Left cardiac atrium (tissue), 4 donors: ENCODE data around the gene TTC34. TPM values are rescaled to one million over a fixed set of nuclear protein-coding genes. Genes with fewer than 3 reads are reported as not detected.

Experiments used
- ATAC-seq, 2 donors: fragments of 200-7000 bp; cut with Tn5 transposase; one replicate each; pipeline ENCODE4 v1.9.1; 2020; ENCODE audit warnings: mild to moderate bottlenecking in 2 of 2, moderate library complexity in 2 of 2
- DNase-seq: peaks from one replicate; pipeline ENCODE4 v3.0.0-alpha.2; 2020
- intact Hi-C, 2 donors: fragments of 100-400 bp; cut with DNase I; formaldehyde crosslinking; loops; one replicate each; pipeline versions ENCODE4 v1.14.1 to v1.15.1; 2022 to 2023
- total RNA-seq, 2 donors: library from RNA; stranded (reverse); fragmentation: NEBNext Ultra II Directional; extraction: Animal tissue kit (Norgen Biotek cat#: 25700); gene quantifications; one replicate each; pipeline ENCODE4 v1.2.1, GENCODE V29; 2021
- donor health status: DM: no; HTN: yes; CAD: no.
- donor health status: DM: no; HTN: yes; CAD: no; lungs with severe emphysema.
- donor health status: DM: yes; HTN: yes; CAD: no.
- donor health status: Dilated cardiomyopathy.

The TTC34 gene
- total RNA-seq, 2 donors from 2014 or later, result 0.52 to 0.53 TPM

GRCh38 chr1:2641381-2642130 lies 159.9 kb downstream of the TTC34 start:
- no peak for ATAC-seq
- peak; percentile 20 for DNase-seq
- intact Hi-C loops, result loop anchor here in 1 of 2 donors (10.0 kb wide), 1 partner anchor 227 kb away; the partner anchor contains the start of gene PEX10

- DNase-seq, result peak; percentile 12
- no peak for ATAC-seq
- intact Hi-C loops, result loop anchor here in 1 of 2 donors (10.0 kb wide), 1 partner anchor 226 kb away; the partner anchor contains the start of gene PEX10
Observed at GRCh38 chr1:2640626-2641025, 160.9 kb downstream of the TTC34 start.

GRCh38 chr1:2639607-2640521 lies 161.6 kb downstream of the TTC34 start:
- intact Hi-C loops, result loop anchor here in 1 of 2 donors (5.0 to 10.0 kb wide), 2 partner anchors 53 to 225 kb away; partner anchors contain the start of genes PEX10 and PRXL2B
- no peak for DNase-seq

GRCh38 chr1:2639203-2639602 lies 162.3 kb downstream of the TTC34 start:
- intact Hi-C loops, result loop anchor here in 1 of 2 donors (5.0 kb wide), 1 partner anchor 52 kb away; the partner anchor contains the start of gene PRXL2B
- no peak for DNase-seq
- no peak for ATAC-seq

More at GRCh38 chr1:2639607-2640521, 161.6 kb downstream of the TTC34 start:
- no peak for ATAC-seq

GRCh38 chr1:2638466-2639115 lies 162.9 kb downstream of the TTC34 start:
- DNase-seq, result no peak

GRCh38 chr1:2637442-2638145 lies 163.9 kb downstream of the TTC34 start:
- ATAC-seq, result no peak
- intact Hi-C loops, result loop anchor here in 1 of 2 donors (5.0 kb wide), 1 partner anchor 50 kb away; the partner anchor contains the start of gene PRXL2B
- DNase-seq, result no peak

More at GRCh38 chr1:2638466-2639115, 162.9 kb downstream of the TTC34 start:
- intact Hi-C loops, result loop anchor here in 1 of 2 donors (5.0 kb wide), 1 partner anchor 51 kb away; the partner anchor contains the start of gene PRXL2B
- ATAC-seq, result no peak

- ATAC-seq (no peak), DNase-seq (no peak)
- intact Hi-C loops, result loop anchor here in 1 of 2 donors (5.0 kb wide), 1 partner anchor 49 kb away; the partner anchor contains the start of gene PRXL2B
Observed at GRCh38 chr1:2636733-2637132, 164.8 kb downstream of the TTC34 start.

GRCh38 chr1:2635361-2636010 lies 166.0 kb downstream of the TTC34 start:
- intact Hi-C loops, result loop anchor here in 1 of 2 donors (5.0 kb wide), 1 partner anchor 48 kb away; the partner anchor contains the start of gene PRXL2B
- ATAC-seq (no peak), DNase-seq (no peak)

GRCh38 chr1:2633936-2634491 lies 167.5 kb downstream of the TTC34 start:
- ATAC-seq (no peak), DNase-seq (no peak)

GRCh38 chr1:2633366-2633935 lies 168.0 kb downstream of the TTC34 start:
- no peak for ATAC-seq
- DNase-seq, result no peak
- intact Hi-C loops, result no loop called here

More at GRCh38 chr1:2633936-2634491, 167.5 kb downstream of the TTC34 start:
- intact Hi-C loops, result no loop called here

- no peak for DNase-seq
- ATAC-seq, result no peak
- intact Hi-C loops, result no loop called here
Observed at GRCh38 chr1:2632561-2633361, 168.7 kb downstream of the TTC34 start, which contains the start of gene MMEL1. MMEL1 (minus strand) TSS chr1:2633016; CDS start chr1:2629484, 3,532 bp downstream.

GRCh38 chr1:2632051-2632430 lies 169.5 kb downstream of the TTC34 start:
- ATAC-seq, result no peak
- intact Hi-C loops, result no loop called here
- no peak for DNase-seq

GRCh38 chr1:2631136-2632050 lies 170.1 kb downstream of the TTC34 start:
- no peak for ATAC-seq
- intact Hi-C loops, result no loop called here

GRCh38 chr1:2630498-2631135 lies 170.9 kb downstream of the TTC34 start:
- intact Hi-C loops, result no loop called here
- ATAC-seq (no peak), DNase-seq (no peak)

More at GRCh38 chr1:2631136-2632050, 170.1 kb downstream of the TTC34 start:
- no peak for DNase-seq
